Panc1 (cell line): ENCODE data around the gene ERFL.

Source experiments
- CTCF ChIP-seq: fragments of 450-650 bp; IDR thresholded peaks from 2 replicates; pipeline ENCODE4 v1.5.1; 2017; ENCODE audit warnings: mild to moderate bottlenecking
- POLR2AphosphoS5 ChIP-seq: IDR thresholded peaks from 2 replicates; pipeline ENCODE4 v1.6.1; 2012; ENCODE audit warnings: mild to moderate bottlenecking, low read depth, low read length, moderate library complexity
- REST ChIP-seq, 2 experiments: IDR thresholded peaks; 2 replicates each; pipeline ENCODE4 v1.6.1; 2011 to 2012; ENCODE audit warnings: low read depth in 2 of 2, control low read depth in 1 of 2, low read length in 1 of 2, mild to moderate bottlenecking in 1 of 2, moderate library complexity in 1 of 2; ENCODE audit not compliant: insufficient read depth in 1 of 2

GRCh38 chr19:41929536-41930071, 1.4 kb upstream of the ERFL start:
- no peak for TF ChIP-seq CTCF
- no peak for TF ChIP-seq POLR2AphosphoS5
- no peak for TF ChIP-seq REST (IDR thresholded peaks at IDR 0.05; ENCODE audit: insufficient read depth in 1 of 2, low read depth in 2 of 2, low read length in 1 of 2)
